ENCODE measurements around the gene EXOC3L4. TPM values are rescaled to one million over a fixed set of nuclear protein-coding genes. Genes with fewer than 3 reads are reported as not detected.
A peak's percentile ranks its signal among the peaks of the same experiment; 100 is the strongest.

The EXOC3L4 gene
- total RNA-seq, 1 donor from 2014 or later, result 8.6 TPM

- Histone ChIP-seq H3K9me3 (no peaks in the 10 kb centered on the region), H3K27me3 (no peaks in the 10 kb centered on the region), H3K4me1 (peaks cover 95% of the 10 kb centered on the region), H3K27ac (peak overlapping the region; percentile 93), H3K4me3 (peak overlapping the region; percentile 30 to 39), H3K36me3 (peaks cover 0 to 5% of the 10 kb centered on the region in 2 donors)
- intact Hi-C loops (cut with DNase I), result no loop called here
- no peak for DNase-seq (ENCODE audit: extremely low spot score in 2 of 2)
- TF ChIP-seq POLR2A (IDR thresholded peaks at IDR 0.05), result no peak
- TF ChIP-seq POLR2AphosphoS5 (IDR thresholded peaks at IDR 0.05; ENCODE audit: insufficient read depth in 1 of 2, low read depth in 1 of 2), result no peak
Observed at GRCh38 chr14:103126873-103127304, 32.4 kb downstream of the EXOC3L4 start.

GRCh38 chr14:103127356-103127755 lies 32.8 kb downstream of the EXOC3L4 start:
- no peak for DNase-seq (ENCODE audit: extremely low spot score in 2 of 2)
- intact Hi-C loops (cut with DNase I), result no loop called here
- Histone ChIP-seq H3K27me3 (no peaks in the 10 kb centered on the region), H3K4me3 (peak overlapping the region; percentile 9 to 39), H3K27ac (peak overlapping the region; percentile 72), H3K9me3 (no peaks in the 10 kb centered on the region), H3K4me1 (peaks cover 91% of the 10 kb centered on the region), H3K36me3 (peaks cover 0 to 9% of the 10 kb centered on the region in 2 donors)
- TF ChIP-seq CTCF (IDR thresholded peaks at IDR 0.05) (no peak), POLR2AphosphoS5 (IDR thresholded peaks at IDR 0.05; ENCODE audit: insufficient read depth in 1 of 2, low read depth in 1 of 2) (no peak), POLR2A (IDR thresholded peaks at IDR 0.05) (no peak)

- H3K27me3 ChIP-seq, result no peaks in the 10 kb centered on the region
- TF ChIP-seq POLR2A (IDR thresholded peaks at IDR 0.05) (no peak), CTCF (IDR thresholded peaks at IDR 0.05) (no peak), POLR2AphosphoS5 (IDR thresholded peaks at IDR 0.05; ENCODE audit: insufficient read depth in 1 of 2, low read depth in 1 of 2) (no peak)
- peaks cover 0 to 15% of the 10 kb centered on the region in 2 donors for H3K36me3 ChIP-seq
- no peak for DNase-seq (ENCODE audit: extremely low spot score in 2 of 2)
- peak overlapping the region; percentile 72 for H3K27ac ChIP-seq
- peak overlapping the region in 1 of 2 donors; percentile 9 for H3K4me3 ChIP-seq
- no peaks in the 10 kb centered on the region for H3K9me3 ChIP-seq
- peaks cover 90% of the 10 kb centered on the region for H3K4me1 ChIP-seq
- intact Hi-C loops (cut with DNase I), result no loop called here
Observed at GRCh38 chr14:103127861-103128598, 33.5 kb downstream of the EXOC3L4 start.

GRCh38 chr14:103128631-103129300 lies 34.2 kb downstream of the EXOC3L4 start:
- H3K4me1 ChIP-seq, result peaks cover 82% of the 10 kb centered on the region
- no peaks in the 10 kb centered on the region for H3K9me3 ChIP-seq
- peak overlapping the region; percentile 72 for H3K27ac ChIP-seq
- no peak overlapping the region for H3K4me3 ChIP-seq
- intact Hi-C loops (cut with DNase I), result no loop called here
- H3K36me3 ChIP-seq, result peaks cover 0 to 23% of the 10 kb centered on the region in 2 donors
- TF ChIP-seq CTCF (IDR thresholded peaks at IDR 0.05) (no peak), POLR2AphosphoS5 (IDR thresholded peaks at IDR 0.05; ENCODE audit: insufficient read depth in 1 of 2, low read depth in 1 of 2) (no peak), POLR2A (IDR thresholded peaks at IDR 0.05) (no peak)
- DNase-seq (ENCODE audit: extremely low spot score in 2 of 2), result no peak
- H3K27me3 ChIP-seq, result no peaks in the 10 kb centered on the region

- H3K27ac ChIP-seq, result peak overlapping the region; percentile 72
- H3K4me3 ChIP-seq, result no peak overlapping the region
- TF ChIP-seq POLR2AphosphoS5 (IDR thresholded peaks at IDR 0.05; ENCODE audit: insufficient read depth in 1 of 2, low read depth in 1 of 2) (no peak), POLR2A (IDR thresholded peaks at IDR 0.05) (no peak)
- H3K9me3 ChIP-seq, result no peaks in the 10 kb centered on the region
- DNase-seq (ENCODE audit: extremely low spot score in 2 of 2), result no peak
- peaks cover 0 to 30% of the 10 kb centered on the region in 2 donors for H3K36me3 ChIP-seq
- H3K27me3 ChIP-seq, result no peaks in the 10 kb centered on the region
- intact Hi-C loops (cut with DNase I), result no loop called here
- peaks cover 76% of the 10 kb centered on the region for H3K4me1 ChIP-seq
Observed at GRCh38 chr14:103129301-103130016, 34.9 kb downstream of the EXOC3L4 start.
